Liver (tissue), 9 donors: ENCODE data around the gene LYRM1. TPM values are rescaled to one million over a fixed set of nuclear protein-coding genes. Genes with fewer than 3 reads are reported as not detected.

Source experiments
- DNase-seq: peaks from one replicate; pipeline ENCODE4 v3.0.0-alpha.2; 2017; ENCODE audit warnings: low spot score
- H3K27ac ChIP-seq, 2 donors: one replicate each; pipeline ENCODE4 v1.7.0; 2013; ENCODE audit warnings: inconsistent platforms in 2 of 2, low read length in 2 of 2, control low read depth in 1 of 2, low read depth in 1 of 2, mild to moderate bottlenecking in 1 of 2
- H3K27me3 ChIP-seq, 4 donors: one replicate each; pipeline versions ENCODE4 v1.6.1 to v1.7.0; 2013; ENCODE audit warnings: low read length in 3 of 4, inconsistent platforms in 1 of 4, mild to moderate bottlenecking in 1 of 4, moderate library complexity in 1 of 4; ENCODE audit not compliant: control insufficient read depth in 4 of 4, insufficient read depth in 4 of 4
- H3K36me3 ChIP-seq, 4 donors: one replicate each; pipeline versions ENCODE4 v1.6.1 to v1.7.0; 2013; ENCODE audit warnings: low read length in 3 of 4, mild to moderate bottlenecking in 3 of 4, low read depth in 1 of 4, moderate library complexity in 1 of 4; ENCODE audit not compliant: control insufficient read depth in 4 of 4, insufficient read depth in 3 of 4
- H3K4me1 ChIP-seq, 4 donors: one replicate each; pipeline versions ENCODE4 v1.6.1 to v1.7.0; 2013; ENCODE audit warnings: low read length in 3 of 4, mild to moderate bottlenecking in 3 of 4, moderate library complexity in 1 of 4; ENCODE audit not compliant: control insufficient read depth in 4 of 4, insufficient read depth in 4 of 4
- H3K4me3 ChIP-seq, 3 donors: one replicate each; pipeline versions ENCODE4 v1.6.1 to v1.7.0; 2013; ENCODE audit warnings: low read length in 3 of 3, control low read depth in 1 of 3, low read depth in 1 of 3, mild to moderate bottlenecking in 1 of 3
- H3K9ac ChIP-seq, 2 donors: one replicate each; pipeline ENCODE4 v1.7.0; 2013; ENCODE audit warnings: low read length in 2 of 2, mild to moderate bottlenecking in 2 of 2, moderate library complexity in 2 of 2, control low read depth in 1 of 2, low read depth in 1 of 2
- H3K9me3 ChIP-seq, 4 donors: one replicate each; pipeline versions ENCODE4 v1.6.1 to v1.7.0; 2013; ENCODE audit warnings: low read length in 3 of 4; ENCODE audit not compliant: control insufficient read depth in 4 of 4
- FOXA1 ChIP-seq: IDR thresholded peaks from 2 replicates; pipeline ENCODE4 v1.6.1; 2016; ENCODE audit warnings: antibody characterized with exemption
- FOXA2 ChIP-seq: IDR thresholded peaks from 2 replicates; pipeline ENCODE4 v1.6.1; 2016; ENCODE audit warnings: antibody characterized with exemption
- GABPA ChIP-seq, 2 donors: IDR thresholded peaks in 1 of 2; conservative IDR thresholded peaks in 1 of 2; 2 replicates each; pipeline ENCODE4 v1.6.1; 2016; ENCODE audit warnings: antibody characterized with exemption in 2 of 2, mild to moderate bottlenecking in 1 of 2, moderate library complexity in 1 of 2
- HNF4A ChIP-seq, 2 donors: conservative IDR thresholded peaks; 2 replicates each; pipeline ENCODE4 v1.6.1; 2016; ENCODE audit warnings: antibody characterized with exemption in 2 of 2, mild to moderate bottlenecking in 2 of 2
- HNF4G ChIP-seq: IDR thresholded peaks from 2 replicates; pipeline ENCODE4 v1.6.1; 2016; ENCODE audit warnings: antibody characterized with exemption
- JUND ChIP-seq, 2 donors: IDR thresholded peaks; 2 replicates each; pipeline ENCODE4 v1.6.1; 2016; ENCODE audit warnings: antibody characterized with exemption in 2 of 2
- NR2F2 ChIP-seq: IDR thresholded peaks from 2 replicates; pipeline ENCODE4 v1.6.1; 2016; ENCODE audit warnings: antibody characterized with exemption
- RAD21 ChIP-seq, 2 donors: IDR thresholded peaks; 2 replicates each; pipeline ENCODE4 v1.6.1; 2016; ENCODE audit warnings: antibody characterized with exemption in 2 of 2, mild to moderate bottlenecking in 2 of 2
- RXRA ChIP-seq, 2 donors: IDR thresholded peaks; 2 replicates each; pipeline ENCODE4 v1.6.1; 2017 to 2018; ENCODE audit warnings: antibody characterized with exemption in 2 of 2, mild to moderate bottlenecking in 1 of 2
- SP1 ChIP-seq: IDR thresholded peaks from 2 replicates; pipeline ENCODE4 v1.6.1; 2018; ENCODE audit warnings: antibody characterized with exemption, mild to moderate bottlenecking
- TAF1 ChIP-seq: conservative IDR thresholded peaks from 2 replicates; pipeline ENCODE4 v1.6.1; 2016; ENCODE audit warnings: antibody characterized with exemption, mild to moderate bottlenecking
- YY1 ChIP-seq: IDR thresholded peaks from 2 replicates; pipeline ENCODE4 v1.6.1; 2016; ENCODE audit warnings: antibody characterized with exemption, mild to moderate bottlenecking
- WGBS: extraction: QIAGEN DNeasy Blood & Tissue Kit; methylation state at CpG from one replicate; pipeline ENCODE4 v1.1.7; 2013; 5-methylcytosine and 5-hydroxymethylcytosine counted together
- polyA plus RNA-seq, 2 donors: library from polyadenylated mRNA; stranded (reverse) in 1 of 2; unstranded in 1 of 2; fragments of 200-250 nt in 1 of 2; fragments of >200 nt in 1 of 2; fragmentation: Nextera tagmentation in 1 of 2; extraction: Ambion mirVana in 1 of 2; gene quantifications; one replicate each; pipeline versions ENCODE4 v1.2.1 to v1.2.3, GENCODE V29; 2013 to 2015
- total RNA-seq, 2 donors: library from RNA; depleted of rRNA; stranded (reverse); fragments of >200 nt; gene quantifications; one replicate each; pipeline ENCODE4 v1.2.3, GENCODE V29; 2014
- TF ChIP-seq, protein P1 (sequence below): IDR thresholded peaks from 2 replicates; pipeline ENCODE4 v1.6.1; 2016; ENCODE audit warnings: antibody characterized with exemption
- TF ChIP-seq, protein P2 (sequence below): IDR thresholded peaks from 2 replicates; pipeline ENCODE4 v1.6.1; 2016; ENCODE audit warnings: antibody characterized with exemption
- TF ChIP-seq, protein P3 (sequence below): IDR thresholded peaks from 2 replicates; pipeline ENCODE4 v1.6.1; 2016; ENCODE audit warnings: antibody characterized with exemption, mild to moderate bottlenecking
- TF ChIP-seq, protein P4 (sequence below): IDR thresholded peaks from 2 replicates; pipeline ENCODE4 v1.6.1; 2016; ENCODE audit warnings: antibody characterized with exemption
- TF ChIP-seq, protein P5 (sequence below): fragments of 150-350 bp; IDR thresholded peaks from 2 replicates; pipeline ENCODE4 v1.5.1; 2017; ENCODE audit warnings: improper control_type of control experiment, low read depth, low read length; ENCODE audit not compliant: missing input control
- donor health status: healthy.
- donor health status: healthy.
- donor health status: healthy.
- donor health status: healthy.
- donor health status: healthy.

Gene LYRM1
- total and polyA plus RNA-seq, 4 donors, result 33.2 to 57.3 (median 50.8) TPM

GRCh38 chr16:20854963-20855362 is 45.6 kb upstream of the LYRM1 start:
- no peak for TF ChIP-seq YY1
- TF ChIP-seq, protein P1, sequence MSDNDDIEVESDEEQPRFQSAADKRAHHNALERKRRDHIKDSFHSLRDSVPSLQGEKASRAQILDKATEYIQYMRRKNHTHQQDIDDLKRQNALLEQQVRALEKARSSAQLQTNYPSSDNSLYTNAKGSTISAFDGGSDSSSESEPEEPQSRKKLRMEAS, result no peak
- no peak for TF ChIP-seq FOXA1
- TF ChIP-seq FOXA2, result no peak
- TF ChIP-seq TAF1, result no peak
- TF ChIP-seq RAD21 (IDR thresholded peaks at IDR 0.05), result no peak
- TF ChIP-seq, protein P2, sequence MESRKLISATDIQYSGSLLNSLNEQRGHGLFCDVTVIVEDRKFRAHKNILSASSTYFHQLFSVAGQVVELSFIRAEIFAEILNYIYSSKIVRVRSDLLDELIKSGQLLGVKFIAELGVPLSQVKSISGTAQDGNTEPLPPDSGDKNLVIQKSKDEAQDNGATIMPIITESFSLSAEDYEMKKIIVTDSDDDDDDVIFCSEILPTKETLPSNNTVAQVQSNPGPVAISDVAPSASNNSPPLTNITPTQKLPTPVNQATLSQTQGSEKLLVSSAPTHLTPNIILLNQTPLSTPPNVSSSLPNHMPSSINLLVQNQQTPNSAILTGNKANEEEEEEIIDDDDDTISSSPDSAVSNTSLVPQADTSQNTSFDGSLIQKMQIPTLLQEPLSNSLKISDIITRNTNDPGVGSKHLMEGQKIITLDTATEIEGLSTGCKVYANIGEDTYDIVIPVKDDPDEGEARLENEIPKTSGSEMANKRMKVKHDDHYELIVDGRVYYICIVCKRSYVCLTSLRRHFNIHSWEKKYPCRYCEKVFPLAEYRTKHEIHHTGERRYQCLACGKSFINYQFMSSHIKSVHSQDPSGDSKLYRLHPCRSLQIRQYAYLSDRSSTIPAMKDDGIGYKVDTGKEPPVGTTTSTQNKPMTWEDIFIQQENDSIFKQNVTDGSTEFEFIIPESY, result no peak
- no peak for TF ChIP-seq HNF4G
- TF ChIP-seq, protein P3, sequence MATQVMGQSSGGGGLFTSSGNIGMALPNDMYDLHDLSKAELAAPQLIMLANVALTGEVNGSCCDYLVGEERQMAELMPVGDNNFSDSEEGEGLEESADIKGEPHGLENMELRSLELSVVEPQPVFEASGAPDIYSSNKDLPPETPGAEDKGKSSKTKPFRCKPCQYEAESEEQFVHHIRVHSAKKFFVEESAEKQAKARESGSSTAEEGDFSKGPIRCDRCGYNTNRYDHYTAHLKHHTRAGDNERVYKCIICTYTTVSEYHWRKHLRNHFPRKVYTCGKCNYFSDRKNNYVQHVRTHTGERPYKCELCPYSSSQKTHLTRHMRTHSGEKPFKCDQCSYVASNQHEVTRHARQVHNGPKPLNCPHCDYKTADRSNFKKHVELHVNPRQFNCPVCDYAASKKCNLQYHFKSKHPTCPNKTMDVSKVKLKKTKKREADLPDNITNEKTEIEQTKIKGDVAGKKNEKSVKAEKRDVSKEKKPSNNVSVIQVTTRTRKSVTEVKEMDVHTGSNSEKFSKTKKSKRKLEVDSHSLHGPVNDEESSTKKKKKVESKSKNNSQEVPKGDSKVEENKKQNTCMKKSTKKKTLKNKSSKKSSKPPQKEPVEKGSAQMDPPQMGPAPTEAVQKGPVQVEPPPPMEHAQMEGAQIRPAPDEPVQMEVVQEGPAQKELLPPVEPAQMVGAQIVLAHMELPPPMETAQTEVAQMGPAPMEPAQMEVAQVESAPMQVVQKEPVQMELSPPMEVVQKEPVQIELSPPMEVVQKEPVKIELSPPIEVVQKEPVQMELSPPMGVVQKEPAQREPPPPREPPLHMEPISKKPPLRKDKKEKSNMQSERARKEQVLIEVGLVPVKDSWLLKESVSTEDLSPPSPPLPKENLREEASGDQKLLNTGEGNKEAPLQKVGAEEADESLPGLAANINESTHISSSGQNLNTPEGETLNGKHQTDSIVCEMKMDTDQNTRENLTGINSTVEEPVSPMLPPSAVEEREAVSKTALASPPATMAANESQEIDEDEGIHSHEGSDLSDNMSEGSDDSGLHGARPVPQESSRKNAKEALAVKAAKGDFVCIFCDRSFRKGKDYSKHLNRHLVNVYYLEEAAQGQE, result no peak
- no peak for TF ChIP-seq NR2F2
- no peak for TF ChIP-seq RXRA (IDR thresholded peaks at IDR 0.05)
- TF ChIP-seq, protein P4, sequence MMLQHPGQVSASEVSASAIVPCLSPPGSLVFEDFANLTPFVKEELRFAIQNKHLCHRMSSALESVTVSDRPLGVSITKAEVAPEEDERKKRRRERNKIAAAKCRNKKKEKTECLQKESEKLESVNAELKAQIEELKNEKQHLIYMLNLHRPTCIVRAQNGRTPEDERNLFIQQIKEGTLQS, result no peak
- no peak for TF ChIP-seq GABPA (IDR thresholded peaks at IDR 0.05 in 1 of 2, conservative IDR thresholded peaks at IDR 0.05 in 1 of 2)
- no peak for TF ChIP-seq HNF4A (conservative IDR thresholded peaks at IDR 0.05)
- TF ChIP-seq SP1, result no peak
- peaks cover 5 to 23% (median 20%) of the 10 kb centered on the region in 4 donors for H3K4me1 ChIP-seq
- H3K27ac ChIP-seq, result no peak overlapping the region

GRCh38 chr16:20857281-20857680 is 43.3 kb upstream of the LYRM1 start:
- Histone ChIP-seq H3K27ac (no peak overlapping the region), H3K9ac (no peak overlapping the region), H3K4me1 (peaks cover 3 to 6% (median 3%) of the 10 kb centered on the region in 4 donors), H3K4me3 (no peak overlapping the region), H3K27me3 (no peaks in the 10 kb centered on the region), H3K36me3 (peaks cover 2 to 26% (median 20%) of the 10 kb centered on the region in 4 donors), H3K9me3 (no peaks in the 10 kb centered on the region)
- no peak for DNase-seq
- no peak for TF ChIP-seq HNF4G
- TF ChIP-seq JUND (IDR thresholded peaks at IDR 0.05), result no peak
- TF ChIP-seq FOXA2, result no peak
- TF ChIP-seq NR2F2, result no peak
- no peak for TF ChIP-seq RXRA (IDR thresholded peaks at IDR 0.05)
- TF ChIP-seq, protein P5, sequence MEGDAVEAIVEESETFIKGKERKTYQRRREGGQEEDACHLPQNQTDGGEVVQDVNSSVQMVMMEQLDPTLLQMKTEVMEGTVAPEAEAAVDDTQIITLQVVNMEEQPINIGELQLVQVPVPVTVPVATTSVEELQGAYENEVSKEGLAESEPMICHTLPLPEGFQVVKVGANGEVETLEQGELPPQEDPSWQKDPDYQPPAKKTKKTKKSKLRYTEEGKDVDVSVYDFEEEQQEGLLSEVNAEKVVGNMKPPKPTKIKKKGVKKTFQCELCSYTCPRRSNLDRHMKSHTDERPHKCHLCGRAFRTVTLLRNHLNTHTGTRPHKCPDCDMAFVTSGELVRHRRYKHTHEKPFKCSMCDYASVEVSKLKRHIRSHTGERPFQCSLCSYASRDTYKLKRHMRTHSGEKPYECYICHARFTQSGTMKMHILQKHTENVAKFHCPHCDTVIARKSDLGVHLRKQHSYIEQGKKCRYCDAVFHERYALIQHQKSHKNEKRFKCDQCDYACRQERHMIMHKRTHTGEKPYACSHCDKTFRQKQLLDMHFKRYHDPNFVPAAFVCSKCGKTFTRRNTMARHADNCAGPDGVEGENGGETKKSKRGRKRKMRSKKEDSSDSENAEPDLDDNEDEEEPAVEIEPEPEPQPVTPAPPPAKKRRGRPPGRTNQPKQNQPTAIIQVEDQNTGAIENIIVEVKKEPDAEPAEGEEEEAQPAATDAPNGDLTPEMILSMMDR, result no peak
- TF ChIP-seq, protein P3, result no peak
- 94% methylated on average over 2 of the region's 2 CpGs for WGBS

More at GRCh38 chr16:20854963-20855362, 45.6 kb upstream of the LYRM1 start:
- Histone ChIP-seq H3K9me3 (no peaks in the 10 kb centered on the region), H3K9ac (no peak overlapping the region), H3K4me3 (no peak overlapping the region), H3K27me3 (no peaks in the 10 kb centered on the region), H3K36me3 (peaks cover 1 to 11% (median 6%) of the 10 kb centered on the region in 4 donors)
- 72% methylated on average over 2 of the region's 2 CpGs for WGBS
- no peak for DNase-seq
